Endothelial cell of umbilical vein (primary cell): Measurements from ENCODE around the gene NRM. TPM values are rescaled to one million over a fixed set of nuclear protein-coding genes. Genes with fewer than 3 reads are reported as not detected.

Experiments
- BruUV-seq: library from RNA; stranded (reverse); fragments of 400-500 nt; replicated peaks from 2 replicates; lab custom pipeline; 2021; lab: Mats Ljungman, UMichigan
- CTCF ChIA-PET: fragments of 300-600, 350-600 bp; sonication (Branson Sonifier 250); formaldehyde crosslinking; loops from one replicate; lab custom pipeline; 2021; ENCODE audit warnings: antibody characterized with exemption, inconsistent platforms; lab: Charles Lee
- POLR2A ChIA-PET: fragments of 300-600, 350-600 bp; sonication (Branson Sonifier 250); formaldehyde crosslinking; loops from one replicate; lab custom pipeline; 2021; ENCODE audit warnings: antibody characterized with exemption, inconsistent platforms; lab: Charles Lee
- DNase-seq: peaks from one replicate; pipeline ENCODE4 v3.0.0-alpha.2; 2011; ENCODE audit warnings: low read depth, low spot score
- FAIRE-seq: peaks from 2 replicates; lab custom pipeline; 2011; peaks lifted over from hg19 to GRCh38; lab: Jason Lieb, UNC
- H2AFZ ChIP-seq: 2 replicates; pipeline ENCODE4 v1.6.0; 2012; ENCODE audit warnings: low read depth, low read length, control low read depth, inconsistent platforms
- H3K27ac ChIP-seq: 2 replicates; pipeline ENCODE4 v1.5.1; 2011; ENCODE audit warnings: low read depth, mild to moderate bottlenecking, control low read depth, low read length, moderate library complexity; ENCODE audit not compliant: insufficient read depth
- H3K27me3 ChIP-seq, 2 experiments: 2 replicates each; pipeline versions ENCODE4 v1.6.0 to v1.6.1; 2011; ENCODE audit warnings: low read length in 2 of 2, mixed read lengths in 1 of 2; ENCODE audit not compliant: control insufficient read depth in 2 of 2, insufficient read depth in 2 of 2
- H3K36me3 ChIP-seq, 2 experiments: 2 replicates in 1 of 2; 3 replicates in 1 of 2; pipeline ENCODE4 v1.5.1; 2011; ENCODE audit warnings: low read length in 2 of 2, mild to moderate bottlenecking in 1 of 2, moderate library complexity in 1 of 2; ENCODE audit not compliant: control insufficient read depth in 2 of 2, insufficient read depth in 2 of 2; ENCODE audit errors: extremely low read depth in 1 of 2
- H3K4me1 ChIP-seq: 3 replicates; pipeline ENCODE4 v1.5.1; 2011; ENCODE audit warnings: mild to moderate bottlenecking, low read length; ENCODE audit not compliant: control insufficient read depth, insufficient read depth; ENCODE audit errors: extremely low read depth
- H3K4me2 ChIP-seq: 2 replicates; pipeline ENCODE4 v1.6.1; 2011; ENCODE audit warnings: low read length, control low read depth, mixed read lengths; ENCODE audit not compliant: insufficient read depth
- H3K4me3 ChIP-seq, 3 experiments: fragments of 200-600 bp in 1 of 3; sonication (generic), shearing (Covaris generic) in 1 of 3; replicated peaks in 1 of 3; 2 replicates each; pipeline ENCODE4 v1.5.1; 2011 to 2016; ENCODE audit warnings: control low read depth in 3 of 3, low read length in 3 of 3, mild to moderate bottlenecking in 2 of 3, inconsistent platforms in 1 of 3, low read depth in 1 of 3, moderate library complexity in 1 of 3; ENCODE audit not compliant: insufficient read depth in 1 of 3
- H3K79me2 ChIP-seq: 2 replicates; pipeline ENCODE4 v1.6.0; 2012; ENCODE audit warnings: low read length, inconsistent platforms; ENCODE audit not compliant: control insufficient read depth, insufficient read depth
- H3K9ac ChIP-seq: replicated peaks from 2 replicates; pipeline ENCODE3; 2011; ENCODE audit warnings: low read length, control low read depth; ENCODE audit not compliant: insufficient read depth; ENCODE audit errors: extremely low read depth
- H3K9me1 ChIP-seq: replicated peaks from 3 replicates; pipeline ENCODE4 v1.6.0; 2011; ENCODE audit warnings: mild to moderate bottlenecking, low read length; ENCODE audit not compliant: control insufficient read depth, insufficient read depth; ENCODE audit errors: extremely low read depth
- H3K9me3 ChIP-seq: replicated peaks from 2 replicates; pipeline ENCODE4 v1.5.1; 2012; ENCODE audit warnings: low read length, inconsistent platforms; ENCODE audit not compliant: control insufficient read depth, insufficient read depth
- H4K20me1 ChIP-seq: replicated peaks from 2 replicates; pipeline ENCODE3; 2011; ENCODE audit warnings: mild to moderate bottlenecking, low read length; ENCODE audit not compliant: control insufficient read depth, insufficient read depth; ENCODE audit errors: extremely low read depth
- EZH2 ChIP-seq: IDR thresholded peaks from 2 replicates; pipeline ENCODE4 v1.6.1; 2012; ENCODE audit warnings: borderline replicate concordance, low read depth, mild to moderate bottlenecking, moderate library complexity, low read length, inconsistent platforms; ENCODE audit not compliant: severe bottlenecking
- FOS ChIP-seq: IDR thresholded peaks from 2 replicates; pipeline ENCODE4 v1.6.1; 2011; ENCODE audit warnings: mild to moderate bottlenecking, low read length, moderate library complexity, borderline replicate concordance; ENCODE audit not compliant: insufficient read depth
- GATA2 ChIP-seq: IDR thresholded peaks from 2 replicates; pipeline ENCODE4 v1.7.0; 2011; ENCODE audit warnings: low read depth, mild to moderate bottlenecking, moderate library complexity, mixed read lengths, low read length; ENCODE audit not compliant: insufficient read length, insufficient read depth
- JUN ChIP-seq: IDR thresholded peaks from 2 replicates; pipeline ENCODE4 v1.6.1; 2011; ENCODE audit warnings: borderline replicate concordance, low read depth; ENCODE audit not compliant: insufficient read length, insufficient read depth
- MAX ChIP-seq: IDR thresholded peaks from 2 replicates; pipeline ENCODE4 v1.6.1; 2011; ENCODE audit not compliant: insufficient read depth, insufficient read length
- MYC ChIP-seq: IDR thresholded peaks from one replicate; pipeline ENCODE4 v1.6.1; 2011; ENCODE audit warnings: mild to moderate bottlenecking, low read depth, low read length
- POLR2A ChIP-seq: IDR thresholded peaks from 2 replicates; pipeline ENCODE4 v1.6.1; 2012; ENCODE audit warnings: low read depth, mild to moderate bottlenecking, control low read depth, low read length
- POLR2AphosphoS5 ChIP-seq: IDR thresholded peaks from 2 replicates; pipeline ENCODE4 v1.6.1; 2012; ENCODE audit warnings: low read depth, mild to moderate bottlenecking, control low read depth, low read length, moderate library complexity; ENCODE audit not compliant: insufficient read depth
- dilution Hi-C: fragments of 300-500 bp; cut with MboI; formaldehyde crosslinking; loops from one replicate; pipeline ENCODE4 v1.15.0; 2019; ENCODE audit warnings: low sequenced_read_pairs; ENCODE audit not compliant: extremely low pct_ligation_motif_present
- intact Hi-C: fragments of 100-400 bp; cut with micrococcal nuclease; formaldehyde crosslinking; loops from one replicate; pipeline ENCODE4 v1.10.0; 2022
- polyA plus RNA-seq, 4 experiments: library from polyadenylated mRNA; depleted of rRNA in 3 of 4; stranded (reverse) in 3 of 4; unstranded in 1 of 4; fragments of >200 nt; gene quantifications; 2 replicates each; pipeline versions ENCODE4 v1.2.1 to v1.2.3, GENCODE V29; 2011 to 2012; ENCODE audit warnings: missing spikeins in 1 of 4
- total RNA-seq: library from RNA; stranded (reverse); gene quantifications from 2 replicates; pipeline ENCODE4 v1.2.3, GENCODE V29; 2021
- TF ChIP-seq, protein P1 (sequence below), 2 donors: IDR thresholded peaks; 1 replicate in 1 of 2; 2 replicates in 1 of 2; pipeline ENCODE4 v1.5.1; 2011; ENCODE audit warnings: low read length in 2 of 2, mild to moderate bottlenecking in 2 of 2, moderate library complexity in 2 of 2, control low read depth in 1 of 2, inconsistent platforms in 1 of 2, low read depth in 1 of 2; ENCODE audit not compliant: insufficient read depth in 1 of 2; ENCODE audit errors: extremely low read depth in 1 of 2

Gene NRM
- total and polyA plus RNA-seq, 2 donors (not counting 3 experiments of a cell fraction or from before 2014, with no cell fraction given) = 32.2 to 33.8 TPM

DNA sequence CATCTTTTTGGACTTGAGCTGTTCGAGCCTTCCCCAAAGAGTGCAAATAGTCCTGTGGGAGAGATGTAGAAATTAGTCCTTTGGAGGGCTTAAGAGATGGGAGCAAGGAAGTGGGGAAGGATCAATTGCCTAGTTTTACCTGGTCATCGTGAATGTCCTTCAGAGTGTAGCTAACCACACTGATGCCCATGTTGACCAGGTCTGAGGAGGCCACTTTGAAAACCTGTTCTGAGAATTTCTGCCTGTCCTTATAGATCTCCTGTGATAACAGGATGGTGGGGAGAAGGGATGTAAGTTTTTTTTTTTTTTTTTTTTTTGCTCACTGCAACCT lies 49.7 kb upstream of the NRM start:
- CTCF ChIA-PET = interaction anchor here (0.6 to 2.3 kb wide), 5 partner anchors 10 to 88 kb away, joined by 3 to 13 read pairs (median 7); no protein-coding TSS in a partner anchor
- Histone ChIP-seq H3K27ac (no peak overlapping the region), H3K9me1 (no peaks in the 10 kb centered on the region), H4K20me1 (no peaks in the 10 kb centered on the region), H3K4me1 (peaks cover 47% of the 10 kb centered on the region), H3K79me2 (peaks cover 50% of the 10 kb centered on the region), H3K27me3 (no peaks in the 10 kb centered on the region), H2AFZ (no peak overlapping the region), H3K4me2 (no peak overlapping the region), H3K4me3 (no peak overlapping the region), H3K9me3 (no peaks in the 10 kb centered on the region), H3K9ac (no peak overlapping the region), H3K36me3 (peaks cover 2 to 4% of the 10 kb centered on the region in 2 experiments)
- DNase-seq (peak; percentile 47), FAIRE-seq (no peak)
- BruUV-seq = no TSS peak
- TF ChIP-seq POLR2A = no peak
- TF ChIP-seq JUN = no peak
- TF ChIP-seq GATA2 = no peak
- TF ChIP-seq MAX = no peak
- TF ChIP-seq EZH2 = no peak
- TF ChIP-seq, protein P1, sequence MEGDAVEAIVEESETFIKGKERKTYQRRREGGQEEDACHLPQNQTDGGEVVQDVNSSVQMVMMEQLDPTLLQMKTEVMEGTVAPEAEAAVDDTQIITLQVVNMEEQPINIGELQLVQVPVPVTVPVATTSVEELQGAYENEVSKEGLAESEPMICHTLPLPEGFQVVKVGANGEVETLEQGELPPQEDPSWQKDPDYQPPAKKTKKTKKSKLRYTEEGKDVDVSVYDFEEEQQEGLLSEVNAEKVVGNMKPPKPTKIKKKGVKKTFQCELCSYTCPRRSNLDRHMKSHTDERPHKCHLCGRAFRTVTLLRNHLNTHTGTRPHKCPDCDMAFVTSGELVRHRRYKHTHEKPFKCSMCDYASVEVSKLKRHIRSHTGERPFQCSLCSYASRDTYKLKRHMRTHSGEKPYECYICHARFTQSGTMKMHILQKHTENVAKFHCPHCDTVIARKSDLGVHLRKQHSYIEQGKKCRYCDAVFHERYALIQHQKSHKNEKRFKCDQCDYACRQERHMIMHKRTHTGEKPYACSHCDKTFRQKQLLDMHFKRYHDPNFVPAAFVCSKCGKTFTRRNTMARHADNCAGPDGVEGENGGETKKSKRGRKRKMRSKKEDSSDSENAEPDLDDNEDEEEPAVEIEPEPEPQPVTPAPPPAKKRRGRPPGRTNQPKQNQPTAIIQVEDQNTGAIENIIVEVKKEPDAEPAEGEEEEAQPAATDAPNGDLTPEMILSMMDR (IDR thresholded peaks at IDR 0.05; ENCODE audit: extremely low read depth in 1 of 2, insufficient read depth in 1 of 2, low read depth in 1 of 2, low read length in 2 of 2) = no peak
- no peak for TF ChIP-seq FOS
- no peak for TF ChIP-seq POLR2AphosphoS5
- no peak for TF ChIP-seq MYC
- intact Hi-C loops (loop anchor here (5.0 kb wide), 1 partner anchor 347 kb away; no protein-coding TSS in a partner anchor), dilution Hi-C loops (loop anchor here (25.0 kb wide), 1 partner anchor 147 kb away; the partner anchor contains the start of gene DDR1)
- POLR2A ChIA-PET = interaction anchor here (0.9 kb wide), 1 partner anchor 80 kb away, joined by 3 read pairs; no protein-coding TSS in a partner anchor
